Testis (tissue), 2 donors: ENCODE results near the gene DSE.

ENCODE experiments used
- CTCF ChIP-seq, 3 experiments: fragments of 450-650 bp in 2 of 3; fragments of 200-600 bp in 1 of 3; sonication (generic) in 1 of 3; IDR thresholded peaks; one replicate each; pipeline ENCODE4 v1.5.1; 2016 to 2019; ENCODE audit warnings: antibody characterized with exemption in 3 of 3, mild to moderate bottlenecking in 2 of 3, moderate library complexity in 1 of 3
- POLR2A ChIP-seq: fragments of 450-650 bp; IDR thresholded peaks from one replicate; pipeline ENCODE4 v1.6.1; 2017; ENCODE audit warnings: antibody characterized with exemption, mild to moderate bottlenecking, moderate library complexity

GRCh38 chr6:116369540-116369939 is 1.2 kb upstream of the DSE start:
- TF ChIP-seq CTCF (IDR thresholded peaks at IDR 0.05) (no peak), POLR2A (no peak)
